ENCODE results near the gene TSC1. TPM values are rescaled to one million over a fixed set of nuclear protein-coding genes. Genes with fewer than 3 reads are reported as not detected.

TSC1 gene
- total and polyA plus RNA-seq, 2 experiments from 2014 or later: 23.7 to 48.0 TPM

DNA sequence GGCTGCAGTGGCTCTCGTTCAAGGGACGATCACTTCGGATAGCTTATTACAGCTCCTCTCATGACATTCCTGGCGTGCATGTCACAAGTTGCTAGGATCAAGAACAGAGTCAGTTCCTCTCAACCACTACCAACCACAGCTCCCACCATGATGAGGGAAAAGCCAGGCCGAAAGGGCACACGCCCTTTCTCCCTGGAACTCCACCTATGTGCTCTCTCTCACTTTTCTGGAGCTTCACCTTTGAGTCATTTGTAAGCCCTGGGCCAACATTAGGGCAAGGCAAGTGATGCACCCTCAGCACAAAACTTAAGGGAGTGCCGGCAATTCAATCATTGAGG lies 64.1 kb downstream of the TSC1 start:
- no peak for ATAC-seq
- no peaks in the 10 kb centered on the region for H4K20me1 ChIP-seq (replicated peaks; ENCODE audit: insufficient read depth)
- H3K4me1 ChIP-seq (ENCODE audit: insufficient read depth): no peaks in the 10 kb centered on the region
- H3K27ac ChIP-seq (ENCODE audit: low read depth): no peak overlapping the region
- Mint-ChIP-seq H3K36me3 (ENCODE audit: low read depth) (no peaks in the 10 kb centered on the region; the same call in 2 of the 3 replicates), H3K27ac (no peak overlapping the region), H3K4me1 (no peaks in the 10 kb centered on the region), H3K4me3 (no peak overlapping the region; the same call in 2 of the 3 replicates), H3K27me3 (ENCODE audit: insufficient read depth, low read depth, poor library complexity) (peaks cover 16% of the 10 kb centered on the region), H3K9me3 (no peaks in the 10 kb centered on the region)
- H3K36me3 ChIP-seq (ENCODE audit: insufficient read depth): no peaks in the 10 kb centered on the region
- H3K27me3 ChIP-seq (ENCODE audit: insufficient read depth): peaks cover 34% of the 10 kb centered on the region
- no peaks in the 10 kb centered on the region for H3K79me2 ChIP-seq (replicated peaks; ENCODE audit: insufficient read depth)
- H3F3A ChIP-seq (replicated peaks; ENCODE audit: low read depth): no peaks in the 10 kb centered on the region
- no peak for DNase-seq (ENCODE audit: low spot score)
- no peak for TF ChIP-seq ZNF331 (CRISPR knock-in tag; IDR thresholded peaks at IDR 0.05; ENCODE audit: low read depth)
- no peak for TF ChIP-seq CREB1 (CRISPR knock-in tag; IDR thresholded peaks at IDR 0.05; ENCODE audit: low read depth)
- TF ChIP-seq, protein P1, sequence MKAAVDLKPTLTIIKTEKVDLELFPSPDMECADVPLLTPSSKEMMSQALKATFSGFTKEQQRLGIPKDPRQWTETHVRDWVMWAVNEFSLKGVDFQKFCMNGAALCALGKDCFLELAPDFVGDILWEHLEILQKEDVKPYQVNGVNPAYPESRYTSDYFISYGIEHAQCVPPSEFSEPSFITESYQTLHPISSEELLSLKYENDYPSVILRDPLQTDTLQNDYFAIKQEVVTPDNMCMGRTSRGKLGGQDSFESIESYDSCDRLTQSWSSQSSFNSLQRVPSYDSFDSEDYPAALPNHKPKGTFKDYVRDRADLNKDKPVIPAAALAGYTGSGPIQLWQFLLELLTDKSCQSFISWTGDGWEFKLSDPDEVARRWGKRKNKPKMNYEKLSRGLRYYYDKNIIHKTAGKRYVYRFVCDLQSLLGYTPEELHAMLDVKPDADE (IDR thresholded peaks at IDR 0.05): no peak
- TF ChIP-seq, protein P2, sequence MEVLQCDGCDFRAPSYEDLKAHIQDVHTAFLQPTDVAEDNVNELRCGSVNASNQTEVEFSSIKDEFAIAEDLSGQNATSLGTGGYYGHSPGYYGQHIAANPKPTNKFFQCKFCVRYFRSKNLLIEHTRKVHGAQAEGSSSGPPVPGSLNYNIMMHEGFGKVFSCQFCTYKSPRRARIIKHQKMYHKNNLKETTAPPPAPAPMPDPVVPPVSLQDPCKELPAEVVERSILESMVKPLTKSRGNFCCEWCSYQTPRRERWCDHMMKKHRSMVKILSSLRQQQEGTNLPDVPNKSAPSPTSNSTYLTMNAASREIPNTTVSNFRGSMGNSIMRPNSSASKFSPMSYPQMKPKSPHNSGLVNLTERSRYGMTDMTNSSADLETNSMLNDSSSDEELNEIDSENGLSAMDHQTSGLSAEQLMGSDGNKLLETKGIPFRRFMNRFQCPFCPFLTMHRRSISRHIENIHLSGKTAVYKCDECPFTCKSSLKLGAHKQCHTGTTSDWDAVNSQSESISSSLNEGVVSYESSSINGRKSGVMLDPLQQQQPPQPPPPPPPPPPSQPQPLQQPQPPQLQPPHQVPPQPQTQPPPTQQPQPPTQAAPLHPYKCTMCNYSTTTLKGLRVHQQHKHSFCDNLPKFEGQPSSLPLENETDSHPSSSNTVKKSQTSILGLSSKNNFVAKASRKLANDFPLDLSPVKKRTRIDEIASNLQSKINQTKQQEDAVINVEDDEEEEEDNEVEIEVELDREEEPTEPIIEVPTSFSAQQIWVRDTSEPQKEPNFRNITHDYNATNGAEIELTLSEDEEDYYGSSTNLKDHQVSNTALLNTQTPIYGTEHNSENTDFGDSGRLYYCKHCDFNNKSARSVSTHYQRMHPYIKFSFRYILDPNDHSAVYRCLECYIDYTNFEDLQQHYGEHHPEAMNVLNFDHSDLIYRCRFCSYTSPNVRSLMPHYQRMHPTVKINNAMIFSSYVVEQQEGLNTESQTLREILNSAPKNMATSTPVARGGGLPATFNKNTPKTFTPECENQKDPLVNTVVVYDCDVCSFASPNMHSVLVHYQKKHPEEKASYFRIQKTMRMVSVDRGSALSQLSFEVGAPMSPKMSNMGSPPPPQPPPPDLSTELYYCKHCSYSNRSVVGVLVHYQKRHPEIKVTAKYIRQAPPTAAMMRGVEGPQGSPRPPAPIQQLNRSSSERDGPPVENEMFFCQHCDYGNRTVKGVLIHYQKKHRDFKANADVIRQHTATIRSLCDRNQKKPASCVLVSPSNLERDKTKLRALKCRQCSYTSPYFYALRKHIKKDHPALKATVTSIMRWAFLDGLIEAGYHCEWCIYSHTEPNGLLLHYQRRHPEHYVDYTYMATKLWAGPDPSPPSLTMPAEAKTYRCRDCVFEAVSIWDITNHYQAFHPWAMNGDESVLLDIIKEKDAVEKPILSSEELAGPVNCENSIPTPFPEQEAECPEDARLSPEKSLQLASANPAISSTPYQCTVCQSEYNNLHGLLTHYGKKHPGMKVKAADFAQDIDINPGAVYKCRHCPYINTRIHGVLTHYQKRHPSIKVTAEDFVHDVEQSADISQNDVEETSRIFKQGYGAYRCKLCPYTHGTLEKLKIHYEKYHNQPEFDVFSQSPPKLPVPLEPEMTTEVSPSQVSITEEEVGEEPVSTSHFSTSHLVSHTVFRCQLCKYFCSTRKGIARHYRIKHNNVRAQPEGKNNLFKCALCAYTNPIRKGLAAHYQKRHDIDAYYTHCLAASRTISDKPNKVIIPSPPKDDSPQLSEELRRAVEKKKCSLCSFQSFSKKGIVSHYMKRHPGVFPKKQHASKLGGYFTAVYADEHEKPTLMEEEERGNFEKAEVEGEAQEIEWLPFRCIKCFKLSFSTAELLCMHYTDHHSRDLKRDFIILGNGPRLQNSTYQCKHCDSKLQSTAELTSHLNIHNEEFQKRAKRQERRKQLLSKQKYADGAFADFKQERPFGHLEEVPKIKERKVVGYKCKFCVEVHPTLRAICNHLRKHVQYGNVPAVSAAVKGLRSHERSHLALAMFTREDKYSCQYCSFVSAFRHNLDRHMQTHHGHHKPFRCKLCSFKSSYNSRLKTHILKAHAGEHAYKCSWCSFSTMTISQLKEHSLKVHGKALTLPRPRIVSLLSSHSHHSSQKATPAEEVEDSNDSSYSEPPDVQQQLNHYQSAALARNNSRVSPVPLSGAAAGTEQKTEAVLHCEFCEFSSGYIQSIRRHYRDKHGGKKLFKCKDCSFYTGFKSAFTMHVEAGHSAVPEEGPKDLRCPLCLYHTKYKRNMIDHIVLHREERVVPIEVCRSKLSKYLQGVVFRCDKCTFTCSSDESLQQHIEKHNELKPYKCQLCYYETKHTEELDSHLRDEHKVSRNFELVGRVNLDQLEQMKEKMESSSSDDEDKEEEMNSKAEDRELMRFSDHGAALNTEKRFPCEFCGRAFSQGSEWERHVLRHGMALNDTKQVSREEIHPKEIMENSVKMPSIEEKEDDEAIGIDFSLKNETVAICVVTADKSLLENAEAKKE (CRISPR knock-in tag; IDR thresholded peaks at IDR 0.05): no peak
- no peak for TF ChIP-seq EZH2phosphoT487 (IDR thresholded peaks at IDR 0.05; ENCODE audit: unreplicated experiment)
- H3K4me2 ChIP-seq: no peak overlapping the region
- H3K4me3 ChIP-seq: no peak overlapping the region
- no peak overlapping the region for H2AFZ ChIP-seq
- H3K9me2 ChIP-seq (ENCODE audit: insufficient read depth): no peaks in the 10 kb centered on the region

Data from GM23338 (cell line).